HG03571 (cell line): Measurements from ENCODE around the gene FXYD7.
"Not testable (repeated sequence)": the region's sequence is repeated elsewhere in the genome, so short reads cannot be mapped to it uniquely, and the experiment has no call there.

Source experiments
- ATAC-seq: cut with Tn5 transposase; IDR thresholded peaks from one replicate; pipeline ENCODE4 v1.9.1; 2021; ENCODE audit not compliant: unreplicated experiment

Gene FXYD7, protein sequence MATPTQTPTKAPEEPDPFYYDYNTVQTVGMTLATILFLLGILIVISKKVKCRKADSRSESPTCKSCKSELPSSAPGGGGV

GRCh38 chr19:35143231-35143715 lies at the start of gene FXYD7:
TSS of gene FXYD7 (plus strand) at chr19:35143255. CDS start at chr19:35143334, 79 bp downstream.
- no peak for ATAC-seq

DNA sequence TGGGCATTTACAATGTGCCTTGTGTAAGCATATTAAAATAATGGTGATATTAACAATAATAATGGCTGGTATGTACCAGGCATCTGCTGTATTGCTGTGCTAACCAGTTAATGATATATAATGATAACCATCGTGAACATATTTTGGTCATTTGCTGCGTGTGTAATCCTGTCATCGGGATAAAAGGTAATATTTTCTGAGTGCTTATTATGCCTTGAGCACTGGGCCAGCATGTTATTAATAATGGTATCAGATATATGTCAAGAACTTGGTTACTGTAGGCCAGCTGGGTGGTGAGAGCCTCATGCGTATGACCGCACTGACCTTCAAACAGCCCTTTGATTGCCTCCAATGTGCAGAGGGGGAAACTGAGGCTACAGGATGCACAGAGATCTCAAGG lies 49.6 kb upstream of the FXYD7 start:
- ATAC-seq, result no peak

GRCh38 chr19:35093941-35094647 lies 49.0 kb upstream of the FXYD7 start:
- no peak for ATAC-seq

DNA sequence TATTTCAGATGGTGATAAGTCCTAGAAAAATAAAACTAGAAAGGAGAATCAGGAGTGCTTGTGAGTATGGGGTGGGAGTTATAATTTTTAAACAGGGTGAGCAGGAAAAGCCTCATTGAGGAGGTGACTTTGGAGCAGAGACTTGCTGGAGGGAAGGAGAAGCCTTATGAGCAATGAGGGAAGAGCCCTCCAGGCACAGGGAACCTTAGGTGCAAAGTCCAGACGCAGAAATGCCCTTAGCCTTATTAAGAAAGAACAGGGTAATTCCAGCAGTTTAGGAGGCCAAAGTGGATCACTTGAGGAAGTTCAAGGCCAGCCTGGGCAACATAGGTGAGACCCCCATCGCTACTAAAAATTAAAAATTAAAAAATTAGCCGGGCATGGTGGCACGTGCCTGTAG lies 48.4 kb upstream of the FXYD7 start:
- ATAC-seq, result no peak

GRCh38 chr19:35095667-35096368 lies 47.2 kb upstream of the FXYD7 start:
- no peak for ATAC-seq

GRCh38 chr19:35098413-35099049 lies 44.5 kb upstream of the FXYD7 start:
- no peak for ATAC-seq

- ATAC-seq, result no peak
Measured at GRCh38 chr19:35099155-35099896, 43.7 kb upstream of the FXYD7 start.

GRCh38 chr19:35099897-35100275 lies 43.2 kb upstream of the FXYD7 start:
- ATAC-seq, result no peak

- no peak for ATAC-seq
Measured at GRCh38 chr19:35100588-35101533, 42.2 kb upstream of the FXYD7 start.

- not testable (repeated sequence) for ATAC-seq
Measured at GRCh38 chr19:35101949-35102348, 41.1 kb upstream of the FXYD7 start.

GRCh38 chr19:35103614-35104013 lies 39.4 kb upstream of the FXYD7 start:
- ATAC-seq, result not testable (repeated sequence)

- ATAC-seq, result no peak
Measured at GRCh38 chr19:35104361-35104760, 38.7 kb upstream of the FXYD7 start.

DNA sequence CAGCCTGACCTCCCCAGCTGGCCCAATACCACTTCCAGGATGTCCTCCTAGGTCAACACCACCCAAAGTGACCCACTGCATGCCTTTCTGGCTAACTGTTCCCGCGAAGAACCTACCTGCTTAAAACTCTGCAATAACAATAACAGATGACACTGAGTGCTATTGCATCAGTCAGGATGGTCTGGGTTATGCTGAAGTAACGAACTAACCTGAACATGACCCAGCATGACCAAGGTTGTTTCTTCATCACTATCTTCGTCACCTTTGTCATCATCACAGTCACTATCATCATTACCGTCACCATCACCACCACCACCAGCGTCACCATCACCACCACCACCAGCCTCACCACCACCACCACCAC lies 38.0 kb upstream of the FXYD7 start:
- no peak for ATAC-seq

GRCh38 chr19:35105411-35106290 lies 37.4 kb upstream of the FXYD7 start:
- ATAC-seq, result no peak

DNA sequence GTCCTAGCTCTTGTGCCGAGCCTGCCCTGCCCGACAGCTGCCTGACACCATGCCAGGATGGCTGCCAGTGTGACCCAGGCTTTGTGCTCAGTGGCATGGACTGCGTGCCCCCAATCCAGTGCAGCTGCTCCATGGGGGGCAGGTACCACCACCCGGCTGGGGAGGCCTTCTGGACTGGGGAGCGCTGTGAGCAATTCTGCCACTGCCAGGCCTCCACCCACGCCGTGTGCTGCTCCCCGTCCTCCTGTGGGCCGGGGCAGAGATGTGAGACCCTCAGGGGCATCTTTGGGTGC lies 36.8 kb upstream of the FXYD7 start:
- no peak for ATAC-seq

GRCh38 chr19:35106898-35107541 lies 36.0 kb upstream of the FXYD7 start:
- ATAC-seq, result no peak

DNA sequence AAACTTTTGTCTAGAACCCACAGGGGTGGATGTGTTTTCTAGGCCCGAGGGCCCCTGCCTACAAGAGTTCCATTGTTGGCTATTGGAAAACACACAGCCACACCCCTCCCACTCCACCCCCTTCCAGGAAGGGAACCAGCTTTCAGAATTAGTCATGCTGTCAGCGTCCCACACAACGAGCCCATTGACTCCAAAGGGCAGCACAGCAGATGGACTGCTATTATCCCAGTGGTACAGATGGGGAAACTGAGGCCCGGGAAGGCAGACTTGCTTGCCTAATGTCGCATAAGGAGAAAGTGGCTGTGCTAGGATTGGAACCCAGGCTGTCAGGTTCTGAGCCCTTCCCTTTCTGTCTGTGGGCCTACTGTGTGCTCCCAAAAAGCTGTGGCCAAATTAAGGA lies 35.5 kb upstream of the FXYD7 start:
- no peak for ATAC-seq

DNA sequence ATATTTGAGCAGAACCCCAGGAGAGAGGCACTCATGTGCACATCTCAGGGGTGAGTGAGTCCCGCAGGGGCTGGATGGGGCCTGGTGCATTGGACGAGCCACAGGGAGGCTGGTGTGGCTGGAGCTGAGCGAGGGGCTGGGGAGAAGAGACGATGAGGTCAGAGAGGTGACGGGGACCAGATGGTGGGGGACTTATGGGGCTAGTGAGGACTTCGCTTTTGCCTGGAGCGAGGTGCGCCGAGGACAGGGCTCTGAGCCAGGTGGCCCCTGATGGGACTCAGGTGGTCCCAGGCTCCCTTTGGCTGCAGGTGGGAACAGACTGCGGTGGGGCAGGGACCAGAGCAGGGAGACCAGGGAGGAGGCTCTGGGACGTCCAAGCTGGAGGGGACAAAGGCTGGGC lies 34.3 kb upstream of the FXYD7 start:
- no peak for ATAC-seq
